GM12878 (cell line): Measurements from ENCODE around the gene RO60.

Source experiments
- DPF2 ChIP-seq: fragments of 450-650 bp; IDR thresholded peaks from 2 replicates; pipeline ENCODE4 v1.6.1; 2017; ENCODE audit warnings: mild to moderate bottlenecking
- HCFC1 ChIP-seq: fragments of 150-350 bp; IDR thresholded peaks from 2 replicates; pipeline ENCODE4 v1.6.1; 2014; ENCODE audit warnings: low read length
- TF ChIP-seq, protein P1 (sequence below), 3 experiments: IDR thresholded peaks in 2 of 3; conservative IDR thresholded peaks in 1 of 3; 2 replicates each; pipeline ENCODE4 v1.5.1; 2011; ENCODE audit warnings: low read depth in 3 of 3, low read length in 3 of 3, mild to moderate bottlenecking in 3 of 3, control low read depth in 2 of 3, moderate library complexity in 2 of 3, inconsistent platforms in 1 of 3, mixed read lengths in 1 of 3; ENCODE audit not compliant: control insufficient read depth in 2 of 3, insufficient read depth in 1 of 3; ENCODE audit errors: extremely low read depth in 1 of 3
- TF ChIP-seq, protein P2 (sequence below): IDR thresholded peaks from 2 replicates; pipeline ENCODE4 v1.6.1; 2011; ENCODE audit warnings: low read depth, low read length, improper control_type of control experiment, borderline replicate concordance

DNA sequence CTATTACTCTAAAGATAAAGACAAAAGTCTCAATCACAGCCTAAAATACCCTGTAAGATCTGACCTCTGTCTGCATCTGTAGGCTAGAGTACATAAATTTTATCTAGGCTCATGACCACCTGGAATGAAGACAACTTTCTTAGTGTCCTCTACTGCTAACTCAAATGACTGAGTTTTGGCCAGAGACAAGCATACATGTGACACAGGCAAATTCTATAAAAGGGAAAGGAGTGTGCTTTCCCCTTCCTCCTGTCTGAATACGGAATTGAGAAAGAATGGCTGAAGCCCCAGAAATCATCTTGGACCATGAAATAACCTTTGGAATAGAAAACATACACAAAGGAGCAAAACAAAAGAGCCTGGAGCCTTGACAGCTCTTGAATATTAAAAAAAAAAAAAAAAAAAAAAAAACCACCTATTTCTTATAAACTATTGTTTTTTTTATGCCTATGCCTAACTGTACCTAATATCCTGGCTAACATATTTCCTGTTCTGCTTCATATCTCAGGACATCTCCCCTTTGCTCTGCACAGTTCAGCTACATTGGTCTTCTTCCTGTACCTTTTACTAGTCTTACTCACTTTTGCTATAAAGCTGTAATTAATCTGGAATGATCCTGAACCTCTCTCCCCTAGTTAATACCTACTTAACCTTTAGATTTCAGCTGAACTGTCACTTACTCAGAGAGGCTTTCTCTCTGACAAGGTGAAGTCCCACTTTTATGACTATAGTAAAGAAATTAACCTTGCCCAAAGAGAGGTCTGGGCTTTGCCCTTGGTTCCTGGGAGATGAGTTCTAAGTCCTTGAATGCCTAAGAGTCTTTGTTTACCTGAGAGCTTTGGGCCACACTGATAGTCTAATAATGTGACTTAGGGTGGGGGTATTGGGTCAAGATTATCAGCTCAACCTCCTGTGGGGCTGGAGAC, 16.4 kb upstream of the RO60 start:
- no peak for TF ChIP-seq DPF2
- TF ChIP-seq, protein P1, sequence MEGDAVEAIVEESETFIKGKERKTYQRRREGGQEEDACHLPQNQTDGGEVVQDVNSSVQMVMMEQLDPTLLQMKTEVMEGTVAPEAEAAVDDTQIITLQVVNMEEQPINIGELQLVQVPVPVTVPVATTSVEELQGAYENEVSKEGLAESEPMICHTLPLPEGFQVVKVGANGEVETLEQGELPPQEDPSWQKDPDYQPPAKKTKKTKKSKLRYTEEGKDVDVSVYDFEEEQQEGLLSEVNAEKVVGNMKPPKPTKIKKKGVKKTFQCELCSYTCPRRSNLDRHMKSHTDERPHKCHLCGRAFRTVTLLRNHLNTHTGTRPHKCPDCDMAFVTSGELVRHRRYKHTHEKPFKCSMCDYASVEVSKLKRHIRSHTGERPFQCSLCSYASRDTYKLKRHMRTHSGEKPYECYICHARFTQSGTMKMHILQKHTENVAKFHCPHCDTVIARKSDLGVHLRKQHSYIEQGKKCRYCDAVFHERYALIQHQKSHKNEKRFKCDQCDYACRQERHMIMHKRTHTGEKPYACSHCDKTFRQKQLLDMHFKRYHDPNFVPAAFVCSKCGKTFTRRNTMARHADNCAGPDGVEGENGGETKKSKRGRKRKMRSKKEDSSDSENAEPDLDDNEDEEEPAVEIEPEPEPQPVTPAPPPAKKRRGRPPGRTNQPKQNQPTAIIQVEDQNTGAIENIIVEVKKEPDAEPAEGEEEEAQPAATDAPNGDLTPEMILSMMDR (IDR thresholded peaks at IDR 0.05 in 2 of 3, conservative IDR thresholded peaks at IDR 0.05 in 1 of 3; ENCODE audit: control insufficient read depth in 2 of 3, extremely low read depth in 1 of 3, insufficient read depth in 1 of 3, low read depth in 3 of 3, low read length in 3 of 3) = no peak
- TF ChIP-seq, protein P2, sequence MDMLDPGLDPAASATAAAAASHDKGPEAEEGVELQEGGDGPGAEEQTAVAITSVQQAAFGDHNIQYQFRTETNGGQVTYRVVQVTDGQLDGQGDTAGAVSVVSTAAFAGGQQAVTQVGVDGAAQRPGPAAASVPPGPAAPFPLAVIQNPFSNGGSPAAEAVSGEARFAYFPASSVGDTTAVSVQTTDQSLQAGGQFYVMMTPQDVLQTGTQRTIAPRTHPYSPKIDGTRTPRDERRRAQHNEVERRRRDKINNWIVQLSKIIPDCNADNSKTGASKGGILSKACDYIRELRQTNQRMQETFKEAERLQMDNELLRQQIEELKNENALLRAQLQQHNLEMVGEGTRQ = no peak
- no peak for TF ChIP-seq HCFC1
